Liver (tissue), 3 donors: ENCODE data around the gene RGL1.

Experiments
- EGR1 ChIP-seq, 2 donors: IDR thresholded peaks; 2 replicates each; pipeline ENCODE4 v1.6.1; 2016 to 2018; ENCODE audit warnings: antibody characterized with exemption in 2 of 2, low read depth in 2 of 2
- HNF4G ChIP-seq: IDR thresholded peaks from 2 replicates; pipeline ENCODE4 v1.6.1; 2016; ENCODE audit warnings: antibody characterized with exemption
- JUND ChIP-seq, 2 donors: IDR thresholded peaks; 2 replicates each; pipeline ENCODE4 v1.6.1; 2016; ENCODE audit warnings: antibody characterized with exemption in 2 of 2
- RAD21 ChIP-seq, 2 donors: IDR thresholded peaks; 2 replicates each; pipeline ENCODE4 v1.6.1; 2016; ENCODE audit warnings: antibody characterized with exemption in 2 of 2, mild to moderate bottlenecking in 2 of 2
- RXRA ChIP-seq, 2 donors: IDR thresholded peaks; 2 replicates each; pipeline ENCODE4 v1.6.1; 2017 to 2018; ENCODE audit warnings: antibody characterized with exemption in 2 of 2, mild to moderate bottlenecking in 1 of 2
- SP1 ChIP-seq: IDR thresholded peaks from 2 replicates; pipeline ENCODE4 v1.6.1; 2018; ENCODE audit warnings: antibody characterized with exemption, mild to moderate bottlenecking
- TAF1 ChIP-seq: conservative IDR thresholded peaks from 2 replicates; pipeline ENCODE4 v1.6.1; 2016; ENCODE audit warnings: antibody characterized with exemption, mild to moderate bottlenecking
- YY1 ChIP-seq: IDR thresholded peaks from 2 replicates; pipeline ENCODE4 v1.6.1; 2016; ENCODE audit warnings: antibody characterized with exemption, mild to moderate bottlenecking
- TF ChIP-seq, protein P1 (sequence below): fragments of 150-350 bp; IDR thresholded peaks from 2 replicates; pipeline ENCODE4 v1.5.1; 2017; ENCODE audit warnings: improper control_type of control experiment, low read depth, low read length; ENCODE audit not compliant: missing input control
- TF ChIP-seq, protein P2 (sequence below): IDR thresholded peaks from 2 replicates; pipeline ENCODE4 v1.6.1; 2016; ENCODE audit warnings: antibody characterized with exemption
- TF ChIP-seq, protein P3 (sequence below): IDR thresholded peaks from 2 replicates; pipeline ENCODE4 v1.6.1; 2016; ENCODE audit warnings: antibody characterized with exemption
- TF ChIP-seq, protein P4 (sequence below): IDR thresholded peaks from 2 replicates; pipeline ENCODE4 v1.6.1; 2016; ENCODE audit warnings: antibody characterized with exemption, mild to moderate bottlenecking
- TF ChIP-seq, protein P5 (sequence below): IDR thresholded peaks from 2 replicates; pipeline ENCODE4 v1.6.1; 2016; ENCODE audit warnings: antibody characterized with exemption
- donor health status: healthy.
- donor health status: healthy.

DNA sequence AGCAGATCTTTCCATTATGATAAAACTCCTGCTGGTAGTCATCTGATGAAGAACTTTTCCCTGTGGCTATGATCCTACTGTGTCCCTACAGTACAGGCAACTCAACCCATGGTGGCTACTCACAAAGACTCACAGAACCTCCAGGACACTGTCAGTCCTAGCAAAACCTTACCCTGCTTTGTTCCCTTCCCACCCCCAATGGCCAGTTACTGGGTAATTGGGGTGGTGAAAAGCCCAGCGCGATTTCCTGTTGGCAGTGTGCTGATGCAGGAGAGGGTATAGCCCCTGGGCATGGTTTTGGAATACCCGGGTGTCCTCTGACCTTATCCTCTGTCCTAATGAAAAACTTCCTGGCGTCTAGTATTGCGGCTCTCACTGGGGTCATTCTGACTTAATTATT is 533 bp upstream of the RGL1 start:
- TF ChIP-seq EGR1 (IDR thresholded peaks at IDR 0.05; ENCODE audit: low read depth in 2 of 2): no peak
- TF ChIP-seq, protein P1, sequence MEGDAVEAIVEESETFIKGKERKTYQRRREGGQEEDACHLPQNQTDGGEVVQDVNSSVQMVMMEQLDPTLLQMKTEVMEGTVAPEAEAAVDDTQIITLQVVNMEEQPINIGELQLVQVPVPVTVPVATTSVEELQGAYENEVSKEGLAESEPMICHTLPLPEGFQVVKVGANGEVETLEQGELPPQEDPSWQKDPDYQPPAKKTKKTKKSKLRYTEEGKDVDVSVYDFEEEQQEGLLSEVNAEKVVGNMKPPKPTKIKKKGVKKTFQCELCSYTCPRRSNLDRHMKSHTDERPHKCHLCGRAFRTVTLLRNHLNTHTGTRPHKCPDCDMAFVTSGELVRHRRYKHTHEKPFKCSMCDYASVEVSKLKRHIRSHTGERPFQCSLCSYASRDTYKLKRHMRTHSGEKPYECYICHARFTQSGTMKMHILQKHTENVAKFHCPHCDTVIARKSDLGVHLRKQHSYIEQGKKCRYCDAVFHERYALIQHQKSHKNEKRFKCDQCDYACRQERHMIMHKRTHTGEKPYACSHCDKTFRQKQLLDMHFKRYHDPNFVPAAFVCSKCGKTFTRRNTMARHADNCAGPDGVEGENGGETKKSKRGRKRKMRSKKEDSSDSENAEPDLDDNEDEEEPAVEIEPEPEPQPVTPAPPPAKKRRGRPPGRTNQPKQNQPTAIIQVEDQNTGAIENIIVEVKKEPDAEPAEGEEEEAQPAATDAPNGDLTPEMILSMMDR: no peak
- no peak for TF ChIP-seq TAF1
- TF ChIP-seq YY1: no peak
- TF ChIP-seq HNF4G: no peak
- TF ChIP-seq, protein P2, sequence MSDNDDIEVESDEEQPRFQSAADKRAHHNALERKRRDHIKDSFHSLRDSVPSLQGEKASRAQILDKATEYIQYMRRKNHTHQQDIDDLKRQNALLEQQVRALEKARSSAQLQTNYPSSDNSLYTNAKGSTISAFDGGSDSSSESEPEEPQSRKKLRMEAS: no peak
- no peak for TF ChIP-seq RAD21 (IDR thresholded peaks at IDR 0.05)
- TF ChIP-seq, protein P3, sequence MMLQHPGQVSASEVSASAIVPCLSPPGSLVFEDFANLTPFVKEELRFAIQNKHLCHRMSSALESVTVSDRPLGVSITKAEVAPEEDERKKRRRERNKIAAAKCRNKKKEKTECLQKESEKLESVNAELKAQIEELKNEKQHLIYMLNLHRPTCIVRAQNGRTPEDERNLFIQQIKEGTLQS: no peak
- TF ChIP-seq, protein P4, sequence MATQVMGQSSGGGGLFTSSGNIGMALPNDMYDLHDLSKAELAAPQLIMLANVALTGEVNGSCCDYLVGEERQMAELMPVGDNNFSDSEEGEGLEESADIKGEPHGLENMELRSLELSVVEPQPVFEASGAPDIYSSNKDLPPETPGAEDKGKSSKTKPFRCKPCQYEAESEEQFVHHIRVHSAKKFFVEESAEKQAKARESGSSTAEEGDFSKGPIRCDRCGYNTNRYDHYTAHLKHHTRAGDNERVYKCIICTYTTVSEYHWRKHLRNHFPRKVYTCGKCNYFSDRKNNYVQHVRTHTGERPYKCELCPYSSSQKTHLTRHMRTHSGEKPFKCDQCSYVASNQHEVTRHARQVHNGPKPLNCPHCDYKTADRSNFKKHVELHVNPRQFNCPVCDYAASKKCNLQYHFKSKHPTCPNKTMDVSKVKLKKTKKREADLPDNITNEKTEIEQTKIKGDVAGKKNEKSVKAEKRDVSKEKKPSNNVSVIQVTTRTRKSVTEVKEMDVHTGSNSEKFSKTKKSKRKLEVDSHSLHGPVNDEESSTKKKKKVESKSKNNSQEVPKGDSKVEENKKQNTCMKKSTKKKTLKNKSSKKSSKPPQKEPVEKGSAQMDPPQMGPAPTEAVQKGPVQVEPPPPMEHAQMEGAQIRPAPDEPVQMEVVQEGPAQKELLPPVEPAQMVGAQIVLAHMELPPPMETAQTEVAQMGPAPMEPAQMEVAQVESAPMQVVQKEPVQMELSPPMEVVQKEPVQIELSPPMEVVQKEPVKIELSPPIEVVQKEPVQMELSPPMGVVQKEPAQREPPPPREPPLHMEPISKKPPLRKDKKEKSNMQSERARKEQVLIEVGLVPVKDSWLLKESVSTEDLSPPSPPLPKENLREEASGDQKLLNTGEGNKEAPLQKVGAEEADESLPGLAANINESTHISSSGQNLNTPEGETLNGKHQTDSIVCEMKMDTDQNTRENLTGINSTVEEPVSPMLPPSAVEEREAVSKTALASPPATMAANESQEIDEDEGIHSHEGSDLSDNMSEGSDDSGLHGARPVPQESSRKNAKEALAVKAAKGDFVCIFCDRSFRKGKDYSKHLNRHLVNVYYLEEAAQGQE: no peak
- TF ChIP-seq SP1: no peak
- TF ChIP-seq JUND (IDR thresholded peaks at IDR 0.05): no peak
- TF ChIP-seq RXRA (IDR thresholded peaks at IDR 0.05): no peak
- TF ChIP-seq, protein P5, sequence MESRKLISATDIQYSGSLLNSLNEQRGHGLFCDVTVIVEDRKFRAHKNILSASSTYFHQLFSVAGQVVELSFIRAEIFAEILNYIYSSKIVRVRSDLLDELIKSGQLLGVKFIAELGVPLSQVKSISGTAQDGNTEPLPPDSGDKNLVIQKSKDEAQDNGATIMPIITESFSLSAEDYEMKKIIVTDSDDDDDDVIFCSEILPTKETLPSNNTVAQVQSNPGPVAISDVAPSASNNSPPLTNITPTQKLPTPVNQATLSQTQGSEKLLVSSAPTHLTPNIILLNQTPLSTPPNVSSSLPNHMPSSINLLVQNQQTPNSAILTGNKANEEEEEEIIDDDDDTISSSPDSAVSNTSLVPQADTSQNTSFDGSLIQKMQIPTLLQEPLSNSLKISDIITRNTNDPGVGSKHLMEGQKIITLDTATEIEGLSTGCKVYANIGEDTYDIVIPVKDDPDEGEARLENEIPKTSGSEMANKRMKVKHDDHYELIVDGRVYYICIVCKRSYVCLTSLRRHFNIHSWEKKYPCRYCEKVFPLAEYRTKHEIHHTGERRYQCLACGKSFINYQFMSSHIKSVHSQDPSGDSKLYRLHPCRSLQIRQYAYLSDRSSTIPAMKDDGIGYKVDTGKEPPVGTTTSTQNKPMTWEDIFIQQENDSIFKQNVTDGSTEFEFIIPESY: no peak
